Measurements from ENCODE around the gene XYLT1. TPM values are rescaled to one million over a fixed set of nuclear protein-coding genes. Genes with fewer than 3 reads are reported as not detected.

XYLT1 gene
- total RNA-seq, 1 experiment from 2014 or later, result 14.5 TPM

GRCh38 chr16:17467923-17468540, 2.7 kb downstream of the XYLT1 start:
- Histone ChIP-seq H3K14ac (ENCODE audit: insufficient read depth, low read length) (no peak overlapping the region), H2BK5ac (ENCODE audit: insufficient read length, low read length) (no peak overlapping the region), H2BK120ac (ENCODE audit: low read depth, low read length, poor library complexity, severe bottlenecking) (no peak overlapping the region), H4K8ac (replicated peaks; ENCODE audit: insufficient read length, low read depth, low read length) (no peak overlapping the region), H4K91ac (ENCODE audit: insufficient read length, low read depth, low read length) (no peak overlapping the region), H3K23me2 (ENCODE audit: insufficient read length, low read depth, low read length, poor library complexity, severe bottlenecking) (peaks cover 4% of the 10 kb centered on the region), H3K4me1 (ENCODE audit: insufficient read depth, low read length) (peaks cover 17% of the 10 kb centered on the region), H3K18ac (ENCODE audit: insufficient read length, low read depth, low read length) (no peak overlapping the region), H3K9me3 (ENCODE audit: control insufficient read depth, low read depth, low read length) (no peaks in the 10 kb centered on the region), H3K23ac (ENCODE audit: insufficient read length, low read depth, low read length) (no peak overlapping the region), H2BK12ac (ENCODE audit: insufficient read length, low read depth, low read length) (no peak overlapping the region), H3K4ac (ENCODE audit: low read depth, low read length) (no peak overlapping the region), H3K9ac (ENCODE audit: extremely low read depth, insufficient read length, low read length) (no peak overlapping the region), H3K56ac (ENCODE audit: insufficient read length, low read depth, low read length) (no peak overlapping the region), H3K27me3 (ENCODE audit: insufficient read depth, low read length) (peaks cover 5% of the 10 kb centered on the region; the same call in 1 of the 2 replicates), H4K5ac (ENCODE audit: insufficient read length, low read depth, low read length) (no peak overlapping the region), H3K79me2 (ENCODE audit: insufficient read depth, low read length) (peaks cover 9% of the 10 kb centered on the region; the same call in 1 of the 2 replicates), H3K79me1 (ENCODE audit: insufficient read depth, low read depth, low read length, poor library complexity, severe bottlenecking) (no peaks in the 10 kb centered on the region), H2AFZ (ENCODE audit: low read length) (no peak overlapping the region), H3K4me2 (ENCODE audit: insufficient read depth, insufficient read length, low read length) (no peak overlapping the region), H2BK15ac (ENCODE audit: low read depth, low read length) (no peak overlapping the region), H2BK20ac (ENCODE audit: low read depth, low read length, poor library complexity, severe bottlenecking) (no peak overlapping the region), H4K20me1 (ENCODE audit: control insufficient read depth, insufficient read depth, insufficient read length) (no peaks in the 10 kb centered on the region), H3T11ph (ENCODE audit: low read length) (no peak overlapping the region), H2AK5ac (ENCODE audit: insufficient read length, low read length) (no peak overlapping the region), H3K27ac (ENCODE audit: insufficient read length, low read depth, low read length) (no peak overlapping the region)
- WGBS (ENCODE audit: extremely low coverage, insufficient read length, low lambda C conversion rate), result no CpG with 5 or more reads among the region's 6 CpGs
- DNase-seq, result peak; percentile 78
- H3K4me3 Mint-ChIP-seq, result peak overlapping the region; percentile 33 to 73
- H3K27me3 Mint-ChIP-seq (ENCODE audit: low read depth), result peaks cover 39% of the 10 kb centered on the region
- no peak overlapping the region for H3K27ac Mint-ChIP-seq
- H3K9me3 Mint-ChIP-seq, result no peaks in the 10 kb centered on the region; a peak in 1 of 5 replicates
- peaks cover 0 to 14% (median 11%) of the 10 kb centered on the region in 3 experiments; a peak in 5 of 7 replicates for H3K36me3 Mint-ChIP-seq (ENCODE audit: insufficient read depth in 1 of 3, low read depth in 3 of 3)
- TF ChIP-seq, protein P1, sequence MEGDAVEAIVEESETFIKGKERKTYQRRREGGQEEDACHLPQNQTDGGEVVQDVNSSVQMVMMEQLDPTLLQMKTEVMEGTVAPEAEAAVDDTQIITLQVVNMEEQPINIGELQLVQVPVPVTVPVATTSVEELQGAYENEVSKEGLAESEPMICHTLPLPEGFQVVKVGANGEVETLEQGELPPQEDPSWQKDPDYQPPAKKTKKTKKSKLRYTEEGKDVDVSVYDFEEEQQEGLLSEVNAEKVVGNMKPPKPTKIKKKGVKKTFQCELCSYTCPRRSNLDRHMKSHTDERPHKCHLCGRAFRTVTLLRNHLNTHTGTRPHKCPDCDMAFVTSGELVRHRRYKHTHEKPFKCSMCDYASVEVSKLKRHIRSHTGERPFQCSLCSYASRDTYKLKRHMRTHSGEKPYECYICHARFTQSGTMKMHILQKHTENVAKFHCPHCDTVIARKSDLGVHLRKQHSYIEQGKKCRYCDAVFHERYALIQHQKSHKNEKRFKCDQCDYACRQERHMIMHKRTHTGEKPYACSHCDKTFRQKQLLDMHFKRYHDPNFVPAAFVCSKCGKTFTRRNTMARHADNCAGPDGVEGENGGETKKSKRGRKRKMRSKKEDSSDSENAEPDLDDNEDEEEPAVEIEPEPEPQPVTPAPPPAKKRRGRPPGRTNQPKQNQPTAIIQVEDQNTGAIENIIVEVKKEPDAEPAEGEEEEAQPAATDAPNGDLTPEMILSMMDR (conservative IDR thresholded peaks at IDR 0.05), result peak; percentile 79
- peaks cover 61 to 64% of the 10 kb centered on the region in 2 experiments for H3K4me1 Mint-ChIP-seq

Data from H9 (cell line).